GM19043 (cell line): ENCODE results near the gene LRRC31.

Experiments used
- ATAC-seq: cut with Tn5 transposase; IDR thresholded peaks from one replicate; pipeline ENCODE4 v1.9.1; 2021; ENCODE audit warnings: low read depth; ENCODE audit not compliant: unreplicated experiment

The LRRC31 gene

DNA sequence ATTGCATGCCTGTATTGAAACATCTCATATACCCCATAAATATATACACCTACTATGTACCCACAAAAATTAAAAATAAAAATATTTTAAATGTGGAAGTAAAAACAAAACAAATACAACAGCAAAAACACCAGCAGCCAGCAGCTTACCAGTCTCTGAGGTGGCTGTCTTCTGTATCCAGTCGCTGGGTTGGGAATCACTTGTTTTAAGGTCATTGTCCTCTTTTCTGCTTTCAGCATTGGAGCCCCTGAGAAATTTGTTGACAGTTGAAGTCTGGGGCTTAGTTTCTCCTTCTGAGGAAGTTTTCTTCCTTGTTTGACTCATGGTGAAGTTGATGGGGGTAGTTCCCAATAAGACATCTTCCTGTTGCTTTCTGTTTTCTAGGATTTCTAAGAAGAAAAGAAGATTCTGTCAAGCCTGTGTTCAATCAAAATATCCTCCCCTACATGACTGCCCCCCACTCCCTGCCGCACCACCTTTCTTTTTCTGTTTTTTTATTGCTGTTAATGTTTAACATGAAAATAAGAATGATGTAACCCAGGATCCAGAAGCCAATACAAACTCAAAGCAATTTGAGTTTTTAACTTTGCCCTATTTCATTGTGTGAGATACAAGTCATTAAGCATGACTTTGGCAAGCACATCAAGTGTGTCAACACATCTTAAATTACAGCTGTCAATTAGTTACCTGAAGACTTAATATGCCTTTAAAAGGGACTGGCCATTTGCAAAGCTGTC lies at the start of gene LRRC31:
Gene LRRC31, minus strand, starts transcription at position 452 of the 737 bp plus-strand sequence. Its CDS starts 128 bp downstream, at position 324.
- no peak for ATAC-seq

DNA sequence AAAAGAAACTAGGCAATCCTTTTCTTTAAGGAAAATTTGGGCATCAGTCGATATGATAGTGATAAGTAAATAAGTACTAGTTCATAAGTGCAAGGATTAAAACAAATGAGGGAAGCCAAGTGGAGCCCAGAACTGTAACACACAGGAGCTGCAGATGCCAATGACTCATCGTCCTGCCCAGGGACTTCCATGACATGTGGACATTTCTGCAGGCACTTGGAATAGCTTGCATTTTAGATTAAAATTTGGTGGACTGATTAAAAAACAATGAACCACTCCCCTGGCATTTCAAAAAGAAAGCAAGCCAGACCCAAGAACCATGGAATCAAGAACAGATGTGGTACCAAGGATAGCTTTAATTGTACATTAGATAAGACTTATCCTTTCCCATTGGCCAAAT lies 44.6 kb upstream of the LRRC31 start:
- no peak for ATAC-seq

- ATAC-seq: no peak
These were observed 43.6 kb upstream of the LRRC31 start for GRCh38 chr3:169913323-169913722.

GRCh38 chr3:169911272-169911671 lies 41.5 kb upstream of the LRRC31 start, which contains the start of gene SAMD7:
SAMD7 (plus strand) TSS chr3:169911572; CDS start chr3:169919499, 7,927 bp downstream.
- no peak for ATAC-seq

- ATAC-seq: no peak
These were observed 38.2 kb upstream of the LRRC31 start for GRCh38 chr3:169907944-169908343.

- ATAC-seq: no peak
These were observed 37.7 kb upstream of the LRRC31 start for GRCh38 chr3:169907476-169907875.

GRCh38 chr3:169905404-169905803 lies 35.7 kb upstream of the LRRC31 start:
- no peak for ATAC-seq

GRCh38 chr3:169901453-169901852 lies 31.7 kb upstream of the LRRC31 start:
- no peak for ATAC-seq

DNA sequence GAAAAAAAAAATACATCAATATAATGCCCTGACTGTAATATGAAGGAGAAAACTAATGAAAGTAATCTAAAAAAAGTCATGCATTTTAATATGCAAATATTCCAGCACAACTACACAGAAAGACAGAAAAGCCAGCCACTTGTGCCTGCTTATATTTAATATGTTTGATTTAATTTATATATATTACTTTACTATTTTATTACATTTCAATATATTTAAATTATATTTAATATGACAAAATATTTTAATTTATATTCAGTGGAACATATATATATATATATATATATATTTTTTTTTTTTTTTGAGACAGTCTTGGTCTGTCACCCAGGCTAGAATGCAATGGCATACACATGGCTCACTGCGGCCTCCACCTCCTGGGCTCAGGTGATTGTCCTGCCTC lies 27.5 kb upstream of the LRRC31 start:
- ATAC-seq: no peak

- ATAC-seq: no peak
These were observed 25.3 kb upstream of the LRRC31 start for GRCh38 chr3:169895072-169895471.

DNA sequence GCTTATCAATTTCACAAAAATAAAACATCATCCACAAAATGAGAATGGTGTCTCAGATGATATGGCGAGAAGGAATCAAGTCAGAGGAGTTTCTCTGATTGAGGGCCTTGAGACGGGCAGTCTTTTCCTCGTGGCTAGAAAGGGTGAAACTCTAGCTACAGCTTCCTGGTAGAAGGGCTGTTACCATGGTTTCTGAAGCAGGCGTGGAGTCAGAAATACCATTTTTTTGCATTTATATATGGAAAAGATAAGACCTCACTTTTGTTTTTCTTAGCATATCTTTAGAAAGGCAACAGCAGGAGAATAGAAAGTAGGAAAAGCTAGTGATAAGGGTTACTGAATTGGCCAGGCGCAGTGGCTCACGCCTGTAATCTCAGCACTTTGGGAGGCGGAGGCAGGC lies 24.4 kb upstream of the LRRC31 start:
- no peak for ATAC-seq

DNA sequence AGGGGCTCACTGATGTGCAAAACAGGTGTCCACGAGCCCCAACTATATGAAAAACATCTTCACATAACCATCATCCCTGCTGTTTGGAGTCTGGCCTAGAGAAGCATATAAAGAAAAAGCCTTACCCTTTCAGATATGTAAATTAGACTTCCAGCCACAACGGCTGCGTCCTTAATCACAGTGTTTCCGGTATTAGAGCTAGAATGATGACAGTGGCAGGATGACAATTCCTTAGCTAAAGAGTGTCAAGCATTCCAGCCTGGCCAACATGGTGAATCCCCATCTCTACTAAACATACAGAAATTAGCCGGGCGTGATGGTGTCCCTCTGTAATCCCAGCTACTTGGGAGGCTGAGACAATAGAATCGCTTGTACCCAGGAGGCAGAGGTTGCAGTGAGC lies 22.2 kb upstream of the LRRC31 start:
- no peak for ATAC-seq

DNA sequence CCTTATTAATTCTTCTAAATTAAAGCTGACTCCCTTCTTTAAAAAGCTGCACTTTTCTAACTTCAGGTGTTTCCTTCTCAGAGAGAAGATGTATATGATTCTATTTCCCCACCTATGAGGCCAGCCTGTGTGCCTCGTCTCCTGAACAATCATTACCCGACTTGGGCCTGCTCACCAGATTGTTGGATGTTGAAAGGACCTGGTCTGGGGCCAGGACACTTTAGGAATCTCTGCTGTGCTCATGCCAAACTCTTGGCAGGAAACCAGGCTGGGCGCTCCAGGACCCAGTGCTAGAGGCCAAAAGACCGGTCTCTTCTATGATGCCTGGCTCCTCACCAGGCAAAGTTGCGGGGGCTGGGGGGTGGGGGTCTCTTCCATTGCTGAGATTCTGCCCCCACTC lies 16.9 kb upstream of the LRRC31 start:
- ATAC-seq: no peak

- no peak for ATAC-seq
These were observed 11.0 kb upstream of the LRRC31 start for GRCh38 chr3:169880576-169881250.

DNA sequence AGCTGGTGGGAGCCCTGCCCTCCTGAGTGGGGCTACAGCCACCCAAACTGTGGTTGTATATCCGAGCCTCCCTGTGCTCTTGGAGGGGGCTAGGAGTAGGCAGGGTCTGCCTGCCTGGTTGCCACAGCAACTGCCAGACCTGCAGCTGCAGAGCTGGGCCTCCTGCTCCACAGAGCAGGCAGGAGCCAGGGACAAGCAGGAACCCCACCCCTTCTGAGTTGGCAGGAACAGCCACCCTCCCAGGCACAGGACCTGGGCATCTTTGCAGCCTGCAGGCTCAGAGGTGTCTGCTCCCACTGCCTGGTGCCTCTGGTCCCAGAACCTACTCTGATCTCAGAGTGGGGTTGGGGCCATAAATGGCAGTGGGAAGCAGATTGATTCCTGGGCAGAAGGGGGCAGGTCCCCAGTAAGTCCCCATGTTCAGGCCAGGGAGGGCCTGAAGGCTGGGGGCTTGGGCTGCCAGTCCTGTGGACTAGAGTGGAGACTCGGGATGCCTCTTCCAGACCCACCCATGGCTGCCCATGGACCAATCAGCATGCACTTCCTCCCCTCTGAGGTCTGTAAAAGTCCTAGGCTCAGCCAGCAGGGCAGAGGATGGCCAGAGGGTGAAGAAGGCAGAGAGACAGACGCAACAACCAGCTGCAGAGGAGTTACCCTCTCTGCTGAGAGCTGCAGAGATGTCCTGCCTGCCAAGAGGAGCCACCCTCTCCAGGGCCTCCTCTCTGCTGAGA lies 10.3 kb upstream of the LRRC31 start:
- no peak for ATAC-seq

GRCh38 chr3:169879013-169879557 lies 9.3 kb upstream of the LRRC31 start:
- ATAC-seq: no peak

DNA sequence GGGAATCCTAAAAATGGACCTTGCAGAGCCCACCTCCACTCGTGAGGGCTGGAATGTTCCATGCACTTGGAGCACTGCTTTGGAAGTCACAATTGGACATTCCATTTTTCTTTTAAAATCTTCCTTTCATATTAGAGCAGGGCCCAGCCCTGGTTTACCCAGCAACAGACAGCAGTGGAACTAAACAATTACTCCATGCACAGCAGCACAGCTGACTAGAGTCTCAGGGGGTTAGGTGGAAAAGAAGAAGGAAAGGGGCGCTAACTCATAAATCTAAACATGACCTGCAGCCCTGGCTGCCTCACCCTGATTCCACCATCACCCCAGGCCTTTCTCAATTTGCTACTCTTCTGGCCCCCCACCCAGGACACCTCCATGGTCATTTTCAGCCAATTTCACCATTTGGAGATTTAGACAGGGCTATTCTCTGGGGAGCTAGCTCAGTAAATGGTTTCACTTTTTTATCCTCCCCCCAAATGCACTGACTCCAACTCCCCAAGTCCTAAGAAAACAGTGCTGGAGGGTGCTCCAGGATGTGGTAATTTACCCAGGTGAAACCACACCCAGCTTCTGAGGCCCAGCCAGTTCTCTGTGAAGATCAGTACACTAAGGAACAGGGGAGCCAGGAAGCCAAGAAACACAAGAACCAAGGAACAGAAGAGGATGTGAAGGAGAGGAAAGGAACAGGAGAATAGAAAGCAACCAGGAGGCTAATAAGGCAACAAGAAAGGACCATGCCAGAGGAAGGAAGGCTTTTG lies 1.6 kb upstream of the LRRC31 start:
- ATAC-seq: no peak

GRCh38 chr3:169868369-169868768 lies 1.4 kb downstream of the LRRC31 start:
- ATAC-seq: no peak

GRCh38 chr3:169867584-169868210 lies 2.0 kb downstream of the LRRC31 start:
- no peak for ATAC-seq

GRCh38 chr3:169865176-169865767 lies 4.5 kb downstream of the LRRC31 start:
- ATAC-seq: no peak
